ENCODE data around the gene CCDC30. TPM values are rescaled to one million over a fixed set of nuclear protein-coding genes. Genes with fewer than 3 reads are reported as not detected.

CCDC30 gene
- total and polyA plus RNA-seq, 10 of the 15 experiments (the other 5 are each of a cell fraction or from before 2014, with no cell fraction given) = 0.46 to 1.8 (median 1.0) TPM

GRCh38 chr1:42675467-42675866 is 212.4 kb downstream of the CCDC30 start:
- no peak for FAIRE-seq
- DNase-seq (ENCODE audit: low read depth, low spot score) = no peak
- H3K4me2 ChIP-seq (ENCODE audit: control insufficient read depth, insufficient read depth) = no peak overlapping the region
- H3K9me3 ChIP-seq (replicated peaks; ENCODE audit: control insufficient read depth, insufficient read depth, low read length) = no peaks in the 10 kb centered on the region
- H3K27me3 ChIP-seq (replicated peaks in 1 of 2; ENCODE audit: control insufficient read depth in 2 of 2, insufficient read depth in 2 of 2, low read length in 1 of 2) = no peaks in the 10 kb centered on the region
- in situ Hi-C loops (cut with MboI) = no loop called here
- no peak overlapping the region for H3K27ac ChIP-seq (ENCODE audit: control insufficient read depth, insufficient read depth)
- TF ChIP-seq POLR2AphosphoS2 (IDR thresholded peaks at IDR 0.05; ENCODE audit: low read depth, low read length) (no peak), GABPA (IDR thresholded peaks at IDR 0.05; ENCODE audit: low read depth) (no peak), NBN (IDR thresholded peaks at IDR 0.05) (no peak), BCL11A (IDR thresholded peaks at IDR 0.05; ENCODE audit: low read depth, low read length) (no peak), CHD1 (IDR thresholded peaks at IDR 0.05; ENCODE audit: low read depth, low read length) (no peak), NKRF (conservative IDR thresholded peaks at IDR 0.05) (no peak), BHLHE40 (IDR thresholded peaks at IDR 0.05; ENCODE audit: borderline replicate concordance in 1 of 2, low read depth in 2 of 2, low read length in 1 of 2) (no peak), YBX1 (IDR thresholded peaks at IDR 0.05) (no peak), NFIC (IDR thresholded peaks at IDR 0.05; ENCODE audit: low read depth, low read length) (no peak), NFXL1 (IDR thresholded peaks at IDR 0.05; ENCODE audit: borderline replicate concordance) (no peak)
- TF ChIP-seq, protein P1, sequence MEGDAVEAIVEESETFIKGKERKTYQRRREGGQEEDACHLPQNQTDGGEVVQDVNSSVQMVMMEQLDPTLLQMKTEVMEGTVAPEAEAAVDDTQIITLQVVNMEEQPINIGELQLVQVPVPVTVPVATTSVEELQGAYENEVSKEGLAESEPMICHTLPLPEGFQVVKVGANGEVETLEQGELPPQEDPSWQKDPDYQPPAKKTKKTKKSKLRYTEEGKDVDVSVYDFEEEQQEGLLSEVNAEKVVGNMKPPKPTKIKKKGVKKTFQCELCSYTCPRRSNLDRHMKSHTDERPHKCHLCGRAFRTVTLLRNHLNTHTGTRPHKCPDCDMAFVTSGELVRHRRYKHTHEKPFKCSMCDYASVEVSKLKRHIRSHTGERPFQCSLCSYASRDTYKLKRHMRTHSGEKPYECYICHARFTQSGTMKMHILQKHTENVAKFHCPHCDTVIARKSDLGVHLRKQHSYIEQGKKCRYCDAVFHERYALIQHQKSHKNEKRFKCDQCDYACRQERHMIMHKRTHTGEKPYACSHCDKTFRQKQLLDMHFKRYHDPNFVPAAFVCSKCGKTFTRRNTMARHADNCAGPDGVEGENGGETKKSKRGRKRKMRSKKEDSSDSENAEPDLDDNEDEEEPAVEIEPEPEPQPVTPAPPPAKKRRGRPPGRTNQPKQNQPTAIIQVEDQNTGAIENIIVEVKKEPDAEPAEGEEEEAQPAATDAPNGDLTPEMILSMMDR (IDR thresholded peaks at IDR 0.05 in 2 of 3, conservative IDR thresholded peaks at IDR 0.05 in 1 of 3; ENCODE audit: control insufficient read depth in 2 of 3, extremely low read depth in 1 of 3, insufficient read depth in 1 of 3, low read depth in 3 of 3, low read length in 3 of 3) = no peak
- ChIA-PET SMC1A (ENCODE audit: uncharacterized antibody, unreplicated experiment) (no interaction called here), POLR2A (interaction anchor here (0.6 kb wide), 1 partner anchor 91 kb away, joined by 5 read pairs; no protein-coding TSS in a partner anchor), CTCF (no interaction called here), RAD21 (ENCODE audit: unreplicated experiment) (interaction anchor here (1.3 kb wide), 1 partner anchor 18 kb away, joined by 3 read pairs; no protein-coding TSS in a partner anchor)
- WGBS (ENCODE audit: insufficient coverage, insufficient replicate concordance, low lambda C conversion rate, missing lambda C conversion rate) = 98% methylated on average over 3 of the region's 3 CpGs
- H3K9ac ChIP-seq (ENCODE audit: control insufficient read depth, insufficient read depth, low read length) = no peak overlapping the region
- no peaks in the 10 kb centered on the region for H4K20me1 ChIP-seq (ENCODE audit: control insufficient read depth, insufficient read depth)
- peaks cover 3 to 11% of the 10 kb centered on the region in 2 experiments for H3K36me3 ChIP-seq (ENCODE audit: control insufficient read depth in 2 of 2, insufficient read depth in 2 of 2, low read length in 1 of 2)
- H2AFZ ChIP-seq (ENCODE audit: control insufficient read depth, low read depth, low read length) = no peak overlapping the region
- H3K79me2 ChIP-seq (ENCODE audit: control insufficient read depth, insufficient read depth, low read length) = peaks cover 2% of the 10 kb centered on the region; the same call in 1 of the 2 replicates
- H3K4me1 ChIP-seq (ENCODE audit: control insufficient read depth, insufficient read depth, low read length) = peaks cover 4% of the 10 kb centered on the region; the same call in 1 of the 2 replicates
- no peak for ATAC-seq
- H3K4me3 ChIP-seq = no peak overlapping the region
- no TSS peak for BruUV-seq (replicated peaks)
- intact Hi-C loops (cut with micrococcal nuclease; ENCODE audit: unreplicated experiment) = no loop called here

All from GM12878 (cell line).